Left ventricle myocardium inferior (tissue), 1 donor: ENCODE results near the gene MAN2B1. TPM values are rescaled to one million over a fixed set of nuclear protein-coding genes. Genes with fewer than 3 reads are reported as not detected.
A peak's percentile ranks its signal among the peaks of the same experiment; 100 is the strongest.

Experiments
- DNase-seq: peaks from one replicate; pipeline ENCODE4 v3.0.0-alpha.2; 2020
- H3K27ac ChIP-seq: fragments of 200-600 bp; replicated peaks from 2 replicates; pipeline ENCODE4 v1.8.0; 2021
- H3K27me3 ChIP-seq: fragments of 200-600 bp; 2 replicates; pipeline ENCODE4 v1.8.0; 2021; ENCODE audit warnings: low read depth
- H3K36me3 ChIP-seq: fragments of 200-600 bp; 2 replicates; pipeline ENCODE4 v1.8.0; 2021
- H3K4me1 ChIP-seq: fragments of 200-600 bp; 2 replicates; pipeline ENCODE4 v1.8.0; 2021
- H3K4me3 ChIP-seq: fragments of 200-600 bp; 2 replicates; pipeline ENCODE4 v1.8.0; 2021; ENCODE audit warnings: mild to moderate bottlenecking, moderate library complexity
- H3K9me3 ChIP-seq: fragments of 200-600 bp; replicated peaks from 2 replicates; pipeline ENCODE4 v1.8.0; 2021
- intact Hi-C: fragments of 100-400 bp; cut with micrococcal nuclease; formaldehyde crosslinking; loops from one replicate; pipeline ENCODE4 v1.11.0; 2022
- total RNA-seq: library from RNA; stranded (reverse); fragmentation: NEBNext Ultra II Directional; extraction: Animal tissue kit (Norgen Biotek cat#: 25700); gene quantifications from one replicate; pipeline ENCODE4 v1.2.1, GENCODE V29; 2021
- TF ChIP-seq, protein P1 (sequence below): fragments of 200-600 bp; IDR thresholded peaks from 2 replicates; pipeline ENCODE4 v1.8.0; 2021; ENCODE audit warnings: antibody characterized with exemption, mild to moderate bottlenecking, borderline replicate concordance
- donor health status: DM: no; HTN: yes; CAD: no; lungs with severe emphysema.

The MAN2B1 gene
- total RNA-seq, 1 donor from 2014 or later: 26.7 TPM

DNA sequence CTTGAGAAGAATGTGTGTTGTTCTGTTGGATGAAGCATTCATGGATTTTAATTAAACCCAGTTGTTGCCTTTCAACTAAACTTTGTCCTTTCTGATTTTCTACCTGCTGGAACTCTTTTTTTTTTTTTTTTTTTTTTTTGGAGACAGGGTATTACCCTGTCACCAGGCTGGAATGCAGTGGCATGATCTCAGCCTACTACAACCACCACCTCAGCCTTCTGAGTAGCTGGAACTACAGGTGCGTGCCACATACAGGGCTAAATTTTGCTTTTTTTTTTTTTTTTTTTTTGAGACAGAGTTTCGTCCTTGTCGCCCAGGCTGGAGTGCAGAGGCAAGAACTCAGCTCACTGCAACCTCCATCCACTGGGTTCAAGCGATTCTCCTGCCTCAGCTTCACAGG, 48.9 kb downstream of the MAN2B1 start:
- H3K27ac ChIP-seq: no peak overlapping the region
- H3K9me3 ChIP-seq: no peaks in the 10 kb centered on the region
- intact Hi-C loops: no loop called here
- H3K4me1 ChIP-seq: peaks cover 49% of the 10 kb centered on the region
- H3K4me3 ChIP-seq: no peak overlapping the region
- H3K27me3 ChIP-seq: no peaks in the 10 kb centered on the region
- peaks cover 38% of the 10 kb centered on the region for H3K36me3 ChIP-seq
- TF ChIP-seq, protein P1, sequence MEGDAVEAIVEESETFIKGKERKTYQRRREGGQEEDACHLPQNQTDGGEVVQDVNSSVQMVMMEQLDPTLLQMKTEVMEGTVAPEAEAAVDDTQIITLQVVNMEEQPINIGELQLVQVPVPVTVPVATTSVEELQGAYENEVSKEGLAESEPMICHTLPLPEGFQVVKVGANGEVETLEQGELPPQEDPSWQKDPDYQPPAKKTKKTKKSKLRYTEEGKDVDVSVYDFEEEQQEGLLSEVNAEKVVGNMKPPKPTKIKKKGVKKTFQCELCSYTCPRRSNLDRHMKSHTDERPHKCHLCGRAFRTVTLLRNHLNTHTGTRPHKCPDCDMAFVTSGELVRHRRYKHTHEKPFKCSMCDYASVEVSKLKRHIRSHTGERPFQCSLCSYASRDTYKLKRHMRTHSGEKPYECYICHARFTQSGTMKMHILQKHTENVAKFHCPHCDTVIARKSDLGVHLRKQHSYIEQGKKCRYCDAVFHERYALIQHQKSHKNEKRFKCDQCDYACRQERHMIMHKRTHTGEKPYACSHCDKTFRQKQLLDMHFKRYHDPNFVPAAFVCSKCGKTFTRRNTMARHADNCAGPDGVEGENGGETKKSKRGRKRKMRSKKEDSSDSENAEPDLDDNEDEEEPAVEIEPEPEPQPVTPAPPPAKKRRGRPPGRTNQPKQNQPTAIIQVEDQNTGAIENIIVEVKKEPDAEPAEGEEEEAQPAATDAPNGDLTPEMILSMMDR: no peak
- no peak for DNase-seq

DNA sequence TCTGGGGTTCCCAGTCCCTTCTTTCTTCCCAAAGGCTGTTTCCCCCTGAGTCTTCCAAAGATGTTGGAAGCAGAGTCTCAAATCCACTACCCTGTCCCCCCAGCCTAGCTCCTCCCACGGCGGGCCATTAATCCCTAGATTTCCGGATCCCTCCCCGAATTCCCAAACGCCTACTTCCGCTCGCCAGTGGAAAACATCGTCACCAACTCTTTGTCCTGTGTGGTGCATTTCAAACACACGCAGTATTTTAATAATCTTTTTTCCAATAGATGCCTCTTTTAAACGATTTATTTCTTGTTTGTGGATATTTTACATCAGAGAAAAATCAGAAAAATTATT, 55.2 kb downstream of the MAN2B1 start:
- intact Hi-C loops: no loop called here
- Histone ChIP-seq H3K36me3 (peaks cover 40% of the 10 kb centered on the region), H3K27me3 (no peaks in the 10 kb centered on the region), H3K27ac (peak overlapping the region; percentile 99), H3K9me3 (no peaks in the 10 kb centered on the region), H3K4me3 (peak overlapping the region; percentile 99), H3K4me1 (peaks cover 72% of the 10 kb centered on the region)
- DNase-seq: peak; percentile 66
- TF ChIP-seq, protein P1: no peak

DNA sequence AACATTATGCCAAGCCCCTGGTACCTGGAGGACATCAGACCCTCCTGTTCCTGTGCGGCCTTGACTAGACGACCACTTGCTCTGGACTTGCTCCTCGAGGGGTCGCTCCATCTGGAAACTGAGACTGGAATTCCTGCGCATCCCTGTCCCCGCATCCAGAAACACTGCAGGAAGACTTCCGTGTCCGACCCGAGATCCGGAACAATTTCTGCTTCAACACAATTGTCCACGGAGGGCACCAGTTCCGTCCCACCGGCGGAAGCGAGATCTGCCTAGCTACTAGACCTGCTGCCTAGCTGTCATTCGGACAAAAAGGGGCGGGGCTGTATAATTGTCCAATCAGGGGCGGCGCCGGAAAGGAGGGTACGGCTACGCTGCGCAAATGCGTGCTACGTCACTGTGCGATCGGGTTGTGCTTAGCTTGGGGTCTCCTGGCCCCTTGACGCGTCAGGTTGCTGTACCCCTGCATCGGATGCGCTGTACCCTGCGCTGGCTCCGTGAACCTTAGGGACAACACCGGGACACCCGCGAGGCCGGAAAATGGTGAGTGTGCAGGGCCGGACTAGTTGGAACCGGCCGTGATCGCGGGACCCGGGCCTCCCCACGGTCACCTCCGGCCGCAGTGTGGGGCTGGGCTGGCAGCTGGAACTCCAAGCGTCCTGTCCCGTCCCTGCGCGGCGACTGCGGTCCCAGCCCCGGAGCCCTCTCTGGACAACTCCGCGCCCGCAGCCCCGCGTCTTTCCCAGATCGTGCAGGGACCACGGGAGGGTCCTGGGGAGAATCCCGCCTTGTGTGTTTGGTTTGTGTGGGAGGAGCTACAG, 55.8 kb downstream of the MAN2B1 start, which contains the start of the genes ZNF490 and ZNF791:
TSS of gene ZNF490 (minus strand) at position 274 of the 821 bp plus-strand sequence. CDS start at position 141, 133 bp downstream.
TSS of gene ZNF791 (plus strand) at position 381 of the 821 bp plus-strand sequence. CDS start at position 541, 160 bp downstream.
- Histone ChIP-seq H3K4me1 (peaks cover 66% of the 10 kb centered on the region), H3K9me3 (no peaks in the 10 kb centered on the region), H3K27me3 (no peaks in the 10 kb centered on the region), H3K27ac (peak within 1 kb of the TSS; percentile 99), H3K36me3 (peaks cover 40% of the 10 kb centered on the region), H3K4me3 (peak within 1 kb of the TSS; percentile 99)
- TF ChIP-seq, protein P1: no peak
- peak; percentile 98 for DNase-seq
- intact Hi-C loops: no loop called here

DNA sequence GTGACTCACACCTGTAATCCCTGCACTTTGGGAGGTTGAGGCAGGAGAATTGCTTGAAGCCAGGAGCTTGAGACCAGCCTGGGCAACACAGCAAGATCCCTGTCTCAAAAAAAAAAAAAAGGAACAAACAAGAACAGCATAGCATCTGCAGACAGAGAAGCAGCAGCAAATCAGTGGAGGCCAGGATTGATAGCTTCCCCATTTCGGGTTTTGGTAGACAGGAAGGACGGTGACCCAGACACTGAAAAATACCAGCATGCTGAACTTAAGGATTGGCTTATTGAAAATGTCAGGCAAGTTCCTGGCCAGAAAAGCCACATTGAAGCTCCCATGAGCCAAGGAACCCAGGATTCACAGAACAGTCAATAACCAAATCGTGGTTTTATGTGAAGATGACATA, 58.9 kb downstream of the MAN2B1 start:
- H3K27ac ChIP-seq: no peak overlapping the region
- H3K4me3 ChIP-seq: no peak overlapping the region
- peaks cover 39% of the 10 kb centered on the region for H3K36me3 ChIP-seq
- intact Hi-C loops: no loop called here
- DNase-seq: no peak
- TF ChIP-seq, protein P1: no peak
- H3K27me3 ChIP-seq: no peaks in the 10 kb centered on the region
- H3K9me3 ChIP-seq: no peaks in the 10 kb centered on the region
- H3K4me1 ChIP-seq: peaks cover 40% of the 10 kb centered on the region

DNA sequence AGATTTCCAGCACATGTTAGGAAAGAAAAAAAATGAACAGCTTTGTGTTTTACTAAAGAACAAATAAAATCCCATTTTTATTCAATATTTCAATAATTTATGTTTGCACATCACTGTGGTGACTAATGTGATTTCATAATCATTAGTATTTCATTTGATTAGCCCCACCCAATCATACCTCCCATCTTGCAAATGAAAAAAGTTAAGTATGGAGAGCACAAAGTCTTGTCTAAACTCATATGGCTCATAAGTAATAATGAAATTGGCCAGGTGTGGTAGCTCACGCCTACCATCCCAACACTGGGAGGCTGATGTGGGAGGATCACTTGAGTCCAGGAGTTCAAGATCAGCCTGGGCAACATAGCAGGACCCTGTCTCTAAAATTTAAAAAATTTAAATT, 59.7 kb downstream of the MAN2B1 start:
- no peak for DNase-seq
- H3K36me3 ChIP-seq: peaks cover 42% of the 10 kb centered on the region
- H3K4me1 ChIP-seq: peaks cover 31% of the 10 kb centered on the region
- no peak overlapping the region for H3K4me3 ChIP-seq
- intact Hi-C loops: no loop called here
- TF ChIP-seq, protein P1: no peak
- H3K27ac ChIP-seq: no peak overlapping the region
- H3K9me3 ChIP-seq: no peaks in the 10 kb centered on the region
- no peaks in the 10 kb centered on the region for H3K27me3 ChIP-seq
